NCI-H345 treated with DMSO at 0.1 percent for 48 hours (cell line): ENCODE data around the gene NFASC.

Experiments
- DNase-seq: peaks from one replicate; lab custom pipeline; 2025; ENCODE audit not compliant: unreplicated experiment; lab: John Stamatoyannopoulos, UW

The NFASC gene

DNA sequence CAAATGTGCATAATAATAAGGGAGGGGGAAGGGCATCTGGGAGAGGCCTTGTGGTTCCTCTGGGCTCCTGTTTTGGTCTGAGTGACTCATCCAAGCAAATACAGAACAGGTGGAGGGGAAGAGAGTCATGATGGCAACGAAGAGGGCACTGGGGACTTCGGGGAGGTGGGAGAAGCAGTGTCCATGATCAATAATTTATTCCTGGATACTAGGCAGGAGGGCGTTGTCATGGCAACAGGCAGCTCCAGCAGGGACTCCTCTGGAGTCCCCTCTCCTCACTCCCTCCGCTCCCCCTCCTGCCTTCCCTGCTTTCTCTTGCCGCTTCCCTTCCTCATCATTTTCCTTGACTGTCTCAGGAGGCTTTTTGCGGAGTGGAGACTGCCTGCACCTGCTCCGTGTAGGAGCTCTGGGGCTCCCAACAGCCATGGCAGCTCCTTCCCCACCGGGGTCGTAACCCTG, 12.3 kb upstream of the NFASC start:
- peak; percentile 51 for DNase-seq

DNA sequence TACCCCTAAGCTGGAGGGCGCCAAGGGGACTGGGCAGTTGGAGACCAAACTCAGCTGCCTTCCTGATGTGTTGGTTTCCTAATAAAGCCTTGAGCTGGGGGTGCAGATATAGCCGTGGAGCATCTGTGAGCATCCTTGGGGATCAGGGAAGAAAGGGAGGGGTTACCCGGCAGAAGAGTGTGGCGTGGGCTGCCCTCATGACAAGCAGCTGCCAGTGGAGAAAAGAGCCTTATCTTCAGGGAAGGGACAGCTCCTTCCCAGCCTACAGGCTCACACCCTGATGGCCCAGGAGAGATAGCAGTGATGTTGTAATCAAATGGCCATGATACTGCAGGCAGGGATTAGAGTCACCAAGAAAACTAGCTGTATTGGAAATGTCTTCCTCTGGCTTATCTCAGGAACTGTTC, 10.8 kb upstream of the NFASC start:
- no peak for DNase-seq

DNA sequence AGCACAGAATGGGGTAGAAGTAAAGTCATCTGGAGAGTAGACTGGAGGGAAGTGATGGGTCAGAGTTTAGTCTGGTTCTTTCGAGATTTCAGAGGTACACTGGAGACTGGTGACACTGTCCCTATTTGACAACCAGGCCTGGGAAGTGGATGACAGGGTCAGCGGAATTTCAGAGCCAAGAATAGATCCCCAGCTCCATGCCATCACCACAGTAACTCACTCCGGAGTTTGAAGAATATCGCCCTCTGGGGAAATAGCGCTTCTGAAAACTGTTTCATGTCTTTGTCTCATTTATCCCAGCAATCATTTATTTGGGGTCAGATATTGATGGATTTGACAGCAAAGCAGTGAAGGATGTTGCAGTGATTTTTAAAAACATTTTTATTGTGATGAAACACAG, 7.6 kb upstream of the NFASC start:
- DNase-seq = no peak

DNA sequence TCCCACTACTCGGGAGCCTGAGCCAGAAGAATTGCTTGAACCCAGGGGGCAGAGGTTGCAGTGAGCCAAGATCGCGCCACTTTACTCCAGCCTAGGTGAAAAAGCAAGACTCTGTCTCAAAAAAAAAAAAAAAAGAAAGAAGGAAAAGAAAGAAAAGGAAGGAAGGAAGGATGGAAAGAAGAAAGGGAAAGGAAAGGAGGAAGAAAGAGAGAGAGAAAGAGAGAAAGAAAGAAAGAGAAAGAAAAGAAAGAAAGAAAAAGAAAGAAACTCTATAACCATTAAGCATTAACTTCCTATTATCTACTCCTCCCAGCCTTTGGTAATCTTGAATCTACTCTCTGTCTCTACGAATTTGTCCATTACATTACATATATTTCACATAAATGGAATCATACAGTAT, 6.9 kb upstream of the NFASC start:
- no peak for DNase-seq

DNA sequence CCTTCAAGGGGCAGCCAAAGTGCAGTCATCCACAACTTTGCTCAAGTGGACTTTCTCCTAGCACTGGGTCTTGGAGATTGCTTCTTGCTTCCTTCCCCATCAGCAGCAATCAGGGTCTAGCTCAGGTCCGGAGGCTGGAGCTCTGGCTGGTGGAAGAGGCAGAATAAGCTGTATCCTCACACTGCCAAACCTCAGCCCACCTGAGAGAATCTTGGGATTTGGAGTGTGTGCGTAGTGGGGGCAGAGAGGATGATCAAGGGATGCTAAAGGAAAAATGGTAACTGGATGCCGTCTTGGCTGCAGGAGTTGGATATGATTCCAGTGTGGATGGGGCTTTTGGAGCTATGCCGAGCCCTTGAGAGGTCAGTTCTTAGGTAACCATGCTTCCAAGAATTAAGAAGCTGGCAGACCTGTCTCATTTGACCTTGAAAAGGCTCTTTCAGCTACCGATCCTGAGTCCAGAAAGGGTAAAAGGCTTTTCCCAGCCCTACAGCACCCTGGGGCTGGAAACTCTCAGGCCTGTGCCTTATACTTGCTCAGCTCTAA, 4.5 kb upstream of the NFASC start:
- no peak for DNase-seq

DNA sequence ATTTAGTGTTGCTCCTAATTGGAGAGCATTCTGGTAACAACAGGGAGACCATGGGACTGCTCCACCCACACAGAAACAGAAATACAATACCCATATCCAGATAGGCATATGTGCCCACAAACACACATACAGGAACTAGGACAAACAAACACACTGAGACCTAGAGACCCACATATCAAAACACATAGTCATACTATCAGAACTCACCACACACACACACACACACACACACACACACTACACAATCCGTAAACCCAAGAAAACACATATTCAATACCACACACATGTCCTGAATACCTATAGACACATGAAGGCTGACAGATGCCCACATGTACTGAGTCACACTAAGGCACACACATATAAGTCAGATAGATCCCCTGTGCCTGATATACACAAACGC, 3.5 kb upstream of the NFASC start:
- no peak for DNase-seq

DNA sequence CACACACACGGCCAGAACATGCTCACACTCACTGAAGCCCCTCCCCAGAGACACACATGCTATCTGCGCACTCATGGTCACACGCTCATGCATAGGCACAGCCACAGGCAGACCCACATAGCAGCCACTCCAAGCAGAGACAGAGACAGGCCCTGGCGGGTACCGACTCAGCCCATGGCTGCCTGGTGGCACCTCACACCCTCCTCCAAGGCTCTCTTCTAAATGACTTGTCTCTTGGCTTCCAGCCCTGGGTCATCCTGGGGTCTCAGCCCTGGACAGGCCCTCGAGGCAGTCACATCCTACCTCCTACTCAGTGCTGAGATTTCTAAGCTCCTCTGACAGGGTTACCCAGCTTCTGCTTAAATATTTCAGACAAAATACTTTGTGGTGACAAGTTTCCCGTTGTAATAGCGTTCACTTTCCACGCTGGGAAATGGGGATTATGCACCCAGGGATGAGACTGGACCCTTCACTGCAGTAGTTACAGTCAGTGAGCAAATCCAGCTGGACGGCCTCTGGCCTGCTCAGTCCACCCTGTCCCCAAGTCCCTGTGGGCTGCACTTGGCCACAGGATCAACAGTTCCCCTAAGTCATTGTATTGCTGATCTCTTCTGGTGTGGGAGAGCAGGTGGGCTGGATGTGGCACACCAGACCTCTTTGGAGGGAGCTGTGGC, 2.9 kb upstream of the NFASC start:
- DNase-seq = no peak

DNA sequence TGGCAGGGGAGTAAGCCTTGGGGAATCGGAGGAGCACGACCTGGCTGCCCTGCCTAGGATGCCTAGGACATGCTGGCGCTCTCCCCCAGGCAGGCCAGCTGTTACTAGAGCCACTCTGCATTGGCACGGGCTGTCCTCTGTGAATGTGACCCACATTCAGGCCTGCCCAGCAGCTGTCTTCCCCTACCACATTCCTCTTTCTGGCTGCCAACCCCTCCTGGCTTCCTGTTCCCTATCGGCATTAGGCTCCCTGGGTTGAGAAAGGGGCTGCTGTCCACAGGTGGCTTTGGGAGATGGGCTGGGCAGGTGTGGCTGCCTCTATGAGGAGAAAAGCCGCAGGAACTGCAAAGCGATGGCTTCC, 2.3 kb upstream of the NFASC start:
- DNase-seq = no peak

DNA sequence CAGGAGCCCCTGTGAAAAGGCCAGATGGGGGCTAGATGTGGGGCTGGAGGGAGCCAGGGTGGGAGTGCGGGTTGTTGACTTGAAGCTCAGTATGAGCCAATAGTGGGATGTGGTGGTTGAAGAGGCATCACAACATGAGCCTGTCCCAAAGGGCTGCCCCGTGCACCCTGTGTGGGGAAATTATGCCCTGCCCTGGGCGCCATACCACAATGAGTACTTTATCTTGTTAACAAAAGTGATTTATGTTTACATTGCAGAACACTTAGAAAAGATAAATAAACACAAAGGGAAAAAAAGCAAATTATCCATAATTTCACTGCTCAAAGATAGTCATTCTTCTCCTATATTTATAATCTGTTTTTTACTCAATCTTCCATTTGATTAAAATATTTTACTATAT, 1.6 kb upstream of the NFASC start:
- no peak for DNase-seq

DNA sequence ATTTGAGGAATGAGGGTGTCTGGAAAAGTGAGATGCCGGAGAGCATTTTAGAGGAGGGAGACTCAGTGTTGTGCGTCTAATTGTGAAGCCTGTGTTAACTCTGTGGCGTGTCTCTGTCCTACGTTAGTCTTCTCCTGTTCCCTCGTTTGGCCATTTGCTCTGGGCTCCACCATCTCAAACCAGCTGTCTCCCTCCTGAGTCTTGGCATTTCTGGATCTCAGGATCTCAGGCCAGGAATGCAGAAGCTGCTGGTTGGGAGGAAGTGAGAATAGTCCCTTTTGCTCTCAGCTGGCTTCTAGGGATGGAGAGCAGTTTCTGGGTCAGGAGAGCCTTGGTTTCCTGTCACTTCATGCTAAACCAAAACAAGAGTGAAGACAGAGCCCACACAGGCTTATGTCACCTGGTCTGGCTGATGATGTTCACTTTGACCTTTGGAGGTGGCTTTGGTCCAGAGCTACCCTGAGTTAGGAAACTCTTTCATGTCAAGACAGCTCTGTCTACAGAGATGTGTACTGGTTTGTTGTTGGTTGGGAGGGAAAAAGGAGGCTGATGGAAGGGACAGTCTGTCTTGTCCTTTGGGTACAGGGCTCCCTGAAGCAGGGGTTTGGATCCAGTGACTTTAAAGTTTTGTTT, 859 bp downstream of the NFASC start:
- DNase-seq = no peak

DNA sequence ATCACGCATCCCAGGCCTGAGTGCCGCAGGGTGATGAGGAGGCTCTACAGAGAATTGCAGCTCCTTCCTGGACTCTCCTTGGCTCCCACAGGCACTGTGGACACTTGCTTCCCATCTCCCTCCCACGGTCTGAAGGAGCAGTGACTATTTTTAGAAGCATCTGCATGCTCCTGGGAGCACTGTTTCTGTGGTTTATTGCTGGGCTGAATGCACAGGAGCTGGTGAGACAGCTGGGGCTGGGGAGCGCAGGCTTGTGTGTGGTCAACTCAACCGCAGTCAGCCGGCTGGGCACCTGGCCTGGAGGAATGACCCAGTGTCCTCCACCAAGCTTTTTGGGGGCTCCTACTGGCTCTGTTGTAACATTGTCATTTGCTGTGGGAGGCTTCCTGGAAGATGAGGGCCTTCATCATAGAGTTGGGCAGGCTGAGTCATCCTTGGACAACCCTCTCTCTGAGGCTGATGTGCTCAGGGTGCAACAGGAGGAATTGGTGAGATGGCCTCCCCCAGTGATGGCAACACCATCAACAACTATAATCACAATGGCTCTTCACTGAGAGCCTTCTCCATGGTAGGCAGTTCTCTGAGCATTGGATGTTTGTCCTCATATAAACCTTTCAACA, 1.7 kb downstream of the NFASC start:
- no peak for DNase-seq

DNA sequence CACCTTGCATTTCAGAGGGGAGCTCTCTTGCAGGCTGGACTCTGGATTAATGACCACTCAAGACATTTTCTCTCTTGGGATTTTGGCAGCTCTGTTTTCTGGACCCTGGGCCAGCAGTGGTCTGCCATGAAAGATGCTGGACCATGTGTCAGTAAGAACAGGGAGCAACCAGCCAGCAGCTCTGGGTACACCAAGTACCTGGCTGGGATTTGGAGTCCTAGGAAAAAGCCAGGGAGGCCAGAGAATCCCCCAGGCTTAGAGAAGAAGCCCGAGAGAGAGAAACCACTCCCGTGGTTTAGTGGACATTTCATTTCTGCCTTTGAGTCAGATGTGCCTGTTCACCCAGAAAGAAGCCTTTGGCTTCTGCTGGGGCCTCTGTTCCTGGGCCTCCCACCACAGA, 2.5 kb downstream of the NFASC start:
- DNase-seq = no peak

DNA sequence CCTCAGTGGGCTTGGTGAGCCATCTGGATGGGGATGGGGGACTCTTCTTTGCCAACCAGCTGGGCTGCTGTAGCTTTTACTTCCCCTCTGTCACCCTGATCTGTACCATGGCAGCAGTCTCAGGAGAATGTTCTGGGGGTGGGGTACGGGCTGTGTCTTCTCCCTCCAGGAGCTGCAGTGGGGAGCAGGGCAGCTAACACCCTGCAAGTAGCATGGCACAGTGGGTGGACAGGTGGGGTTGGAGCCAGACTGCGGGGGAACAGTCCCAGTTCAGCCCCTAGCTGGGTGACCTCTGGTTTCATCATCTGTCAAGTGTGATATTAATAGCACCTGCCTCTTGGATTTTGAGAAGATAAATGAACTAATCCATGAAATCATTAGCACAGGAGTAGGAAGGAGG, 3.1 kb downstream of the NFASC start:
- DNase-seq = no peak

DNA sequence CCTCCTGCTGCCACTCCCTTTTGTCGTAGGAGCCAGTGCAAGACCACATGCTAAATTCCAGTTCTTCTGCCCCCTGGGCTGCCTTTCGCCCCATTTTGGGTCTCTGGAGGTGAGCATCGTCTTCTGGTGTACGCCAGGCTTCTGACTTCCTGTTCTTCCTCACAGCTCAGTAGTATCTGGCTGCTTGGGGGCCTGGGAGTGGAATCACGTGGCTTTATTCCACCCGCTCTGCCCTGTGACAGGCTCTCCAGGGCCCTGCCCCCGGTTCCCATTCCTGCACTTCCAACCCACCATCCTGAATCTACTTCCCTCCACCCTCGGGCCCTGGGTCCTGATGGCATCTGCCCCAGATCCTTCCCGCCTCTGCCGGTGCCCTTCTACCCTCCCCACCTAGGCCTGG, 3.6 kb downstream of the NFASC start:
- DNase-seq = no peak

DNA sequence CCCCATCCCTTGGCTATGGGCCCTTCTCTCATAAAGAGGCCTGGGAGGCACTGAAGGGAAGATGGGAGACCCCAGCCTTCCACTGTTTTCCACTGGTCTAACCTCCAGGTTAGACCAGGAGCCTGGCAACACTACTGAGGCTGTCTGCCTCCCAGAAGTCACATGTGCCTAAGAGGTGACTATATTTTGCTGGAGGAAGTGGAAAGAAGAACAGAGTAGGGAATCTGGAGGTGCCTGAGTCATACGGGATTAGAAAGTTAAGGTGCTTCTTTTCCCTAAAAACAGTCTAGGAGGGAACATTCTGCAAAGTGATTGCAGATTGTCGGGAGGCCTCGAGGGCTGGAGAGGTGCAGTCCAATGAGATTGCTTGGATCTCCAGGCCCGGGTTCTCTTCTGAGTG, 4.6 kb downstream of the NFASC start:
- DNase-seq = no peak

DNA sequence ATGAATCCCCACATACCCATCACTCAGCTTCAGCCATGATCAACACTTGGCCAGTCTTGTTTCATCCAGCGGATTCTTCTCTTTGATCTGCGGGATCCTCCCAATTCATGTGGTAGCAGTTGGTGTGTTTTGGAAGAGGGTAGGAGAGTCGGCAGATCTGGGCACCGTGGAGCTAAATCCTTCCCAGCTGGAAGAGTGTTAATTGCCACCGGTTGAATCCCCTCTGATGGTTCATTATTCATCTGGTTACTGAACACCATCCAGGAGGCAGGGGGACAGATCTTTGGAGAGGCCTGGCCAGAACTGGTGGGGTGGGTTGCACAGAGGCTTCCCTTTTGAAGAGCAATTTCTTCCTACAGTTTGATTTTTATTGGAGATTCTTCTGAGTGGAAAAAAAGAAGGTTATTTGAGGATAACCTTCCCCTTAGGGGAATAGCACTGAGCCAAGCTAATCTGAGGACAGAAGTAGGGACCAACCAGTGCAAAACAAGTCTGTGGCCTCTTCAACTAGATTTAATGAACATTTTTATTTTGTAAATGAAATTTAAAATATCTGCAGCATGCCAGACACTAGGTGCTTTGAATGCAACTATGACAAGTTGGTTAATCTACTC, 8.1 kb downstream of the NFASC start:
- DNase-seq = no peak

DNA sequence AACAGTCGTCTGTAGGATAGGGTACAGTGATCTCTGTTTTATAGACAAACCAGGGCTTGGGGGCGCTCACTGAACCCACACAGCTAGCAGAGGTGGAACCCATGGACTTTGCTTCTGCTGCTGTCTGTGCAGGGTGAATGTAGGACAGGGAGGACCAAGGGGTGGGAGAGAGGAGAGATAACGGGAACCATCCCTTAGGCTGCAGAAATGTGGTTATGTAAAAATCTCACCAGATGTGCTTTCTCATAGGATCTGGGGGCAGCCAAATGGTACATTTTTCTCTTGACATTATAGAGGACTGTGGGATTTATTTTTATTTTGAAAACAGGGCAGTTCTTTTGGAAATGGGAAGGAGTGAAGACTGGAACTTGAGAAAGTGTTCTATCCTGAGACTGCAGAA, 8.7 kb downstream of the NFASC start:
- no peak for DNase-seq

DNA sequence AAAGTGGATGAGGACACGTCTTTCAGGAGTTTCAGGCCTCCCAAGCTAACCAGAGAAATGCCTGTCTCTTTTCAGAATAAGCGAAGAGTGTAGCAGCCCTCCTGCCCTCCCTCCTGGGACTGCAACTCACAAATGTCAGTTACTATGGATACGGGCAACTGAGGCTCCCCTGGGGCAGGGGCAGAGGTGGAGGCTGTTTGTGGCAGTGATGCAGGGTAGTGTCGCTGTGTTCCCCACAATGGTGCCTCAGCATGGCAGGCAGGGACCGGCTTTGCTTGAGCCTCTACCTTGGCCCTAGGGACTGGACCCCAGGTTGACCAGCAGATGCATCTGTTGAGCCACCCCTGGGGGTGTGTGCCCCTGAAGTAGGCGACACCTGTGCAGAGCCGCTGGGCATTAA, 10.2 kb downstream of the NFASC start:
- no peak for DNase-seq

DNA sequence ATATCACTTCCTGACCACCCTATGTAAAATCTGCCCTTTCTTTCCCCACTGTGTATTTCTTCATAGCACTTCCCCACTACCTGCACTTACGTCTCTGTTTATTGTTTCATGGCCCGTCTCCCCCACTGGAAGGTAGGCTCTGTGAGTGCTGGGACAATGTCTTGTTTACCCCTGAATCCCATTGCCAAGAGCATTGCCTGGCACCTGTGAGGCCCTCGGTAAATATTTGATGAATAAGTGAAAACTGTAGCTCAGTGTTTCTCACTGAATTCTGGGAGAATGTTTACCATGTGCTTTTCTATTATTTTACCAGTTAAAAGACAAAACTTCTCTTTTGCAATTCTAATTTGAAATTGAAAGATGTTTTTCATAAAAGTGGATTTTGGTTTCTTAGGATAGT, 11.8 kb downstream of the NFASC start:
- DNase-seq = peak; percentile 10

DNA sequence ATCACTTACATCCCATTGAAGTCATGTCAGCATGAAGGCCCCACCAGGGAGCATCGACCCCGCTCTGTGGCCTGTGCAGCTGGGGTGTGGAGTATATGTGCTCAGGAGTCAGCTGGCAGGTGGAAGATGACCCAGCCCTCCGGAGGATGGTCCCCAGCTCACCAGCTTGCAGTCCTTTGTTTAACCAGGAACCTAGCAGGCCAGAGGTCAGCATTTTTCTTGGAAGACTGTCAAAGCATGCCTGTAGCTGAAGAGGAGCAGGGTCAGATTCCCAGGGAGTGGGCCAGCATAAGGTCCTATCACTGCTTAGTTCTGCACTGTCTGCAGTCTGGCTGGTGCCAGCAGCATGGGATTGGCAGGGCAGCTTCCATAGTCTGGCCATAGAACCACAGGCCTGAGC, 12.7 kb downstream of the NFASC start:
- no peak for DNase-seq

DNA sequence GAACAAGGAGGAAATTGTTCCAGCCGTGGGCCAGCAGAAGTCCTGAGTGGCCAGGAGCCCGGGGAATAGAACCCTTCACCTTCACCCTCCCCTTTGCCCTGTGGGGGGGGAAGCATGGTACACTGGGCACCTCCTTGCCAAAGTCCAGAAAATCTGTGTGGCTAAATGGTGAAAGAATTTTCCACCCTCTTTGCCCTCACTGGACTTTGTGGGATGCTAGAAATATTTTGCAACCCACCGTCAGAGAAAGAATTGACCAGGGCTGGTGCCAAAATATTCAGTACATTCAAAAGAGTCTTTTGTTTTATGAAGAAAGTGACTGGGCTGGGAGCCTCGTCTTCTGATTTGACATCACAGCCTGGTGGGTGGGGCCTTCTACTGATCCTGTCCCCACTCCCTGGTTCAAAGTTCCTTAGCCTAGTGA, 14.6 kb downstream of the NFASC start:
- DNase-seq = no peak

DNA sequence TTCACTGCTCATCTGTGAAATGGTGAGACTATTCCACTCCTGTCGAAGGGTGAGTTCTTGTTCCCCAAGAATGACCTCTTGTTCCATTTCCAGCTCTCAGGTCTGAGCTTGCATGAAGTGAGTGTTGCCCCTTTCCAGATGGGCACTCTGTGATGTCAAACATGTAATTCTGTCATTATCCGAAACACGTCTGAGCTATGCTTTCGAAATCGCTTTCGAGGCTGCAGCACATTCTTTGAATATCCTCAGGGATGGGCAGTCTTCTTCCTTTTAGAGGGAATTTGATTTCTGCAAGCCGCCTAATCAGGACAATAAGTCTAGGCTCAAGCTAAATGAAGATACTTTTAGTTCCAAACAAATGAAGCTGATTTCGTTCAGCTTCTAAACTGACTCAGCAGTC, 15.1 kb downstream of the NFASC start:
- DNase-seq = no peak
